GM19043 (cell line): ENCODE measurements around the gene EOGT.

Experiments used
- ATAC-seq: cut with Tn5 transposase; IDR thresholded peaks from one replicate; pipeline ENCODE4 v1.9.1; 2021; ENCODE audit warnings: low read depth; ENCODE audit not compliant: unreplicated experiment

The EOGT gene

GRCh38 chr3:68963891-68964290 lies 49.6 kb downstream of the EOGT start:
- ATAC-seq, result no peak

- no peak for ATAC-seq
Measured at GRCh38 chr3:68963376-68963775, 50.1 kb downstream of the EOGT start.

DNA sequence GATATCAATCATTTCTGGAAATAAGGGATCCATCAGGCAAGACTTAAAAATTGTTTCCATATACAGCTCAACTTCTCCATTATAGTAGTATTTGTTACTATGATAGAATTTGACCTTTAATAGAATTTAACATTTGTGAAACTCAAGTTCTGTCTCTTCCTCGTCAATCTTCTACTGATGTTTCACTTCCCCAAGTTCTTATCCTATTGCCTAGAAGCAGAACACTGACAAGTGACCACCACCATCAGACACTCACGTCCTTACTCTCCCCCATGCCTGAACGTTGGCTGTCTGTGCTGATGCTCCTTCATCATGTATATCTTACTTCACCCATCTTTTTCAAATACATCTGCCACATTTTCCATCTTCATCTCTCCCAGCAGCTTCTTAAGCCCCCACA lies 54.6 kb downstream of the EOGT start:
- no peak for ATAC-seq

GRCh38 chr3:68957895-68958294 lies 55.6 kb downstream of the EOGT start:
- ATAC-seq, result no peak

- ATAC-seq, result no peak
Measured at GRCh38 chr3:68953816-68954444, 59.6 kb downstream of the EOGT start.

DNA sequence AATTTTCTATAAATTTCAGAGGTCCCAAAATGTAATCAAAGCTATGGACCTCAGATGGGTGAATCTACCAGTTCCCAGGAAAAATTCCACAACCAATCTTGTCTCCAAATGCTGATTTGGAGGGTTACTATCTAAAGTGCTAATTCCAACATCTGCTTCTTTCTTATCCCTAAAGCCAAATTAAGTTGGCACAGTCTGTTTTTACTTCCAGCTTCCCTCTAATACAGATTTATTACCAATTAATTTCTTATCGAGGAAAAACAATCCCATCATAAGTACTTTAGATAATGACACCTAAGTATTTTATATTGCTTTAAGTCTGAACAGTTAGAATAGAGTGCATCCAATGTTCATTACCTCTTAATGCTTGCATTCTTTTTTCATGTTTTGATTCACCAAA lies 68.3 kb downstream of the EOGT start:
- no peak for ATAC-seq

GRCh38 chr3:68943753-68944500 lies 69.6 kb downstream of the EOGT start:
- no peak for ATAC-seq

GRCh38 chr3:68941055-68941454 lies 72.4 kb downstream of the EOGT start:
- no peak for ATAC-seq

GRCh38 chr3:68936856-68937255 lies 76.6 kb downstream of the EOGT start:
- ATAC-seq, result no peak

- no peak for ATAC-seq
Measured at GRCh38 chr3:68935778-68936177, 77.7 kb downstream of the EOGT start.

DNA sequence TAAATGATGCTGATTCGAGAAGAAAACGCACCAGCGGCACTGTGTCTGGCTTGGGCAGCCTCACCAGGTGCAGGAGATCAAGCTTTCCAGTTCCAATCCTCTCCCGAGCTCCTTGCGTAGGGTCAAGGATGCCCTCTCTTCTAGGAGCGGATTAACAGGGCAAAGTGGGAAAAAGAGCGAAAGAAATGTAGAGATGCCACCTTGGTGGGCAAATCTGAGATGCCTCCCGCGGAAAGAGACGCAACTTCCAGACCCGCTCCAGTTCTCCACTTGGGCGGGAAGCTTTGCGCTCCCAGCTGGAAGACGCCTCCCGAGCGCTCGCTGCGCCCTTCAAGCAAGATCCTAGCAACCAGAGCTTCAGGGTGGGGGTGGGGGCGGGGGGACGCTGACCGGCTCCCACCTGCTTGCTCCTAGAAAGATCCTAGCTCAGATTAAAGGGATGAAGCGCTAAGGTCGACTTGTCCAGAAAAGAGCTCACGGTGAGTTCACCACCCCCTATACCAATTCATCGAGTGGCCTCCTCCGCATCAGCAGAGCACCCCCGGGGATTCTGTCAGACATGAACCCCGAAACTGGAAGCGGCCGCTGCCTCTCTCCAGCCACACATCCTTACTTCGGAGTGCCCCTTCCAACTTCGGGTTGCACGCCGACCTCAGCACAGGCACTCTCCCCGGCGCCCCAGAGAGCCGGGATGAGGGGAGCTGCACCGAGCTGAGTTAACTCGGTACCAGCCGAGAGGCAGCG lies 81.9 kb downstream of the EOGT start:
- ATAC-seq, result no peak
